H9 (cell line): ENCODE results near the gene NDUFV2. TPM values are rescaled to one million over a fixed set of nuclear protein-coding genes. Genes with fewer than 3 reads are reported as not detected.

ENCODE experiments used
- DNase-seq: peaks from one replicate; pipeline ENCODE4 v3.0.0-alpha.2; 2017
- H2AFZ ChIP-seq: one replicate; pipeline ENCODE4 v1.6.1; 2013; ENCODE audit warnings: mild to moderate bottlenecking, low read length, control low read depth, moderate library complexity
- H2AK5ac ChIP-seq: 2 replicates; pipeline ENCODE4 v1.6.1; 2013; ENCODE audit warnings: low read length, control low read depth, mixed read lengths; ENCODE audit not compliant: insufficient read length
- H2BK120ac ChIP-seq: one replicate; pipeline ENCODE4 v1.6.1; 2013; ENCODE audit warnings: low read depth, mild to moderate bottlenecking, low read length, control low read depth, inconsistent platforms; ENCODE audit not compliant: poor library complexity, severe bottlenecking
- H2BK12ac ChIP-seq: 2 replicates; pipeline ENCODE4 v1.6.1; 2013; ENCODE audit warnings: low read length, control low read depth, mixed read lengths, low read depth; ENCODE audit not compliant: insufficient read length
- H2BK15ac ChIP-seq: 2 replicates; pipeline ENCODE4 v1.6.1; 2013; ENCODE audit warnings: low read depth, low read length, control low read depth
- H2BK20ac ChIP-seq: one replicate; pipeline ENCODE4 v1.6.1; 2013; ENCODE audit warnings: low read depth, mild to moderate bottlenecking, low read length, control low read depth, inconsistent platforms; ENCODE audit not compliant: poor library complexity, severe bottlenecking
- H2BK5ac ChIP-seq: 2 replicates; pipeline ENCODE4 v1.6.1; 2013; ENCODE audit warnings: low read length, control low read depth, mixed read lengths; ENCODE audit not compliant: insufficient read length
- H3K14ac ChIP-seq: 2 replicates; pipeline ENCODE4 v1.6.1; 2013; ENCODE audit warnings: low read length, control low read depth; ENCODE audit not compliant: insufficient read depth
- H3K18ac ChIP-seq: 2 replicates; pipeline ENCODE4 v1.6.1; 2013; ENCODE audit warnings: low read depth, mild to moderate bottlenecking, mixed read lengths, low read length, control low read depth; ENCODE audit not compliant: insufficient read length
- H3K23ac ChIP-seq: 2 replicates; pipeline ENCODE4 v1.6.1; 2013; ENCODE audit warnings: low read length, control low read depth, mixed read lengths, low read depth; ENCODE audit not compliant: insufficient read length
- H3K23me2 ChIP-seq: 2 replicates; pipeline ENCODE4 v1.6.1; 2013; ENCODE audit warnings: low read depth, mild to moderate bottlenecking, mixed read lengths, low read length, control low read depth; ENCODE audit not compliant: insufficient read length, poor library complexity, severe bottlenecking
- H3K27ac ChIP-seq: 2 replicates; pipeline ENCODE4 v1.5.1; 2013; ENCODE audit warnings: low read length, control low read depth, mixed read lengths, low read depth; ENCODE audit not compliant: insufficient read length
- H3K27me3 ChIP-seq: 2 replicates; pipeline ENCODE4 v1.6.1; 2013; ENCODE audit warnings: low read length, control low read depth, inconsistent platforms; ENCODE audit not compliant: insufficient read depth
- H3K4ac ChIP-seq: 2 replicates; pipeline ENCODE4 v1.6.1; 2013; ENCODE audit warnings: low read depth, mild to moderate bottlenecking, control low read depth, inconsistent platforms, low read length, moderate library complexity
- H3K4me1 ChIP-seq: 2 replicates; pipeline ENCODE4 v1.6.1; 2013; ENCODE audit warnings: low read length, control low read depth, inconsistent platforms; ENCODE audit not compliant: insufficient read depth
- H3K4me2 ChIP-seq: 2 replicates; pipeline ENCODE4 v1.6.1; 2013; ENCODE audit warnings: low read length, control low read depth, mixed read lengths; ENCODE audit not compliant: insufficient read length, insufficient read depth
- H3K56ac ChIP-seq: 2 replicates; pipeline ENCODE4 v1.6.1; 2013; ENCODE audit warnings: low read depth, mild to moderate bottlenecking, mixed read lengths, low read length, control low read depth; ENCODE audit not compliant: insufficient read length
- H3K79me1 ChIP-seq: 2 replicates; pipeline ENCODE4 v1.6.1; 2013; ENCODE audit warnings: low read depth, mild to moderate bottlenecking, moderate library complexity, low read length, control low read depth, inconsistent platforms; ENCODE audit not compliant: insufficient read depth, poor library complexity, severe bottlenecking
- H3K79me2 ChIP-seq: 2 replicates; pipeline ENCODE4 v1.6.1; 2013; ENCODE audit warnings: low read length, control low read depth, inconsistent platforms; ENCODE audit not compliant: insufficient read depth
- H3K9ac ChIP-seq: 2 replicates; pipeline ENCODE4 v1.6.1; 2013; ENCODE audit warnings: low read length, control low read depth, mixed read lengths; ENCODE audit not compliant: insufficient read length; ENCODE audit errors: extremely low read depth
- H3K9me3 ChIP-seq: one replicate; pipeline ENCODE4 v1.6.1; 2013; ENCODE audit warnings: low read depth, low read length, inconsistent platforms; ENCODE audit not compliant: control insufficient read depth
- H3T11ph ChIP-seq: one replicate; pipeline ENCODE4 v1.6.1; 2013; ENCODE audit warnings: mild to moderate bottlenecking, low read length, control low read depth, inconsistent platforms
- H4K20me1 ChIP-seq: one replicate; pipeline ENCODE4 v1.6.1; 2013; ENCODE audit not compliant: control insufficient read depth, insufficient read length, insufficient read depth
- H4K5ac ChIP-seq: 2 replicates; pipeline ENCODE4 v1.6.1; 2013; ENCODE audit warnings: low read depth, mild to moderate bottlenecking, mixed read lengths, low read length, control low read depth; ENCODE audit not compliant: insufficient read length
- H4K8ac ChIP-seq: replicated peaks from 2 replicates; pipeline ENCODE4 v1.6.1; 2013; ENCODE audit warnings: low read length, control low read depth, mixed read lengths, low read depth; ENCODE audit not compliant: insufficient read length
- H4K91ac ChIP-seq: 2 replicates; pipeline ENCODE4 v1.6.1; 2013; ENCODE audit warnings: low read depth, mild to moderate bottlenecking, moderate library complexity, mixed read lengths, low read length, control low read depth; ENCODE audit not compliant: insufficient read length
- H3K27ac Mint-ChIP-seq, 3 experiments: 2 replicates in 2 of 3; 3 replicates in 1 of 3; pipeline ENCODE4 v1.8.0; 2020 to 2021; ENCODE audit warnings: mixed read lengths in 3 of 3, mild to moderate bottlenecking in 1 of 3, moderate library complexity in 1 of 3
- H3K27me3 Mint-ChIP-seq: 2 replicates; pipeline ENCODE4 v1.8.0; 2021; ENCODE audit warnings: low read depth, mild to moderate bottlenecking, moderate library complexity, mixed read lengths
- H3K36me3 Mint-ChIP-seq, 3 experiments: 2 replicates in 2 of 3; 3 replicates in 1 of 3; pipeline ENCODE4 v1.8.0; 2020 to 2021; ENCODE audit warnings: low read depth in 3 of 3, mixed read lengths in 3 of 3; ENCODE audit not compliant: insufficient read depth in 1 of 3
- H3K4me1 Mint-ChIP-seq, 2 experiments: 2 replicates each; pipeline ENCODE4 v1.8.0; 2020; ENCODE audit warnings: mixed read lengths in 2 of 2
- H3K4me3 Mint-ChIP-seq, 2 experiments: 2 replicates in 1 of 2; 3 replicates in 1 of 2; pipeline ENCODE4 v1.8.0; 2020 to 2021; ENCODE audit warnings: mild to moderate bottlenecking in 2 of 2, mixed read lengths in 2 of 2, moderate library complexity in 1 of 2
- H3K9me3 Mint-ChIP-seq, 2 experiments: 2 replicates in 1 of 2; 3 replicates in 1 of 2; pipeline ENCODE4 v1.8.0; 2020; ENCODE audit warnings: mild to moderate bottlenecking in 2 of 2, mixed read lengths in 2 of 2, moderate library complexity in 1 of 2
- WGBS: extraction: QIAGEN DNeasy Blood & Tissue Kit; methylation state at CpG from one replicate; pipeline ENCODE4 v1.1.7; 2013; ENCODE audit warnings: missing lambda C conversion rate, low lambda C conversion rate, mixed read lengths; ENCODE audit not compliant: insufficient read length; ENCODE audit errors: extremely low coverage; 5-methylcytosine and 5-hydroxymethylcytosine counted together
- total RNA-seq: library from RNA; stranded (reverse); gene quantifications from 2 replicates; pipeline ENCODE4 v1.2.1, GENCODE V29; 2021
- TF ChIP-seq, protein P1 (sequence below): fragments of 200-600 bp; sonication (generic); conservative IDR thresholded peaks from 3 replicates; pipeline ENCODE4 v1.8.0; 2021; ENCODE audit warnings: antibody characterized with exemption, mild to moderate bottlenecking

NDUFV2 gene
- total RNA-seq, 1 experiment from 2014 or later, result 206 TPM

DNA sequence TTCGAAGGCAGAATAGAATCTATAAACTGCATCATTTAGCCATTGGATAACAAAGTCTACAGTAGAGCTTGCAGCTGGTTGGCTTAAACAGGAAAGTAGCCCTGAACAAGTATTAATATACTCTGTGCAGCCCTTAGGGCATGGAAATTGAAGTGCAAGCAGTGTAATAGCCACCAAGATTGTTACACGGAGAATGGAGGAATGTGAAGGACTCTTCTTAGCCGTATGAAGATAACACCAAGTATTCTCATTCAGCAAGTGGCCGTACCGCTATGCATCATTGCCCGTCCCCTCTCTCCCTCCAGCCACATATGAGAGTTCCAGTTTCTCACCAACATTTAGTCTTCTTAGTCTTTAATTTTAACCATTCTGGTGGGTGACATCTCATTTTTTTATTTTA, 74.5 kb downstream of the NDUFV2 start:
- Histone ChIP-seq H3K4ac (no peak overlapping the region), H2BK15ac (no peak overlapping the region), H3K9me3 (no peaks in the 10 kb centered on the region), H2BK5ac (no peak overlapping the region), H3K4me2 (no peak overlapping the region), H3K4me1 (no peaks in the 10 kb centered on the region), H3K27ac (no peak overlapping the region), H4K91ac (no peak overlapping the region), H2AFZ (no peak overlapping the region), H2AK5ac (no peak overlapping the region), H3K18ac (no peak overlapping the region), H2BK20ac (no peak overlapping the region), H3K23ac (no peak overlapping the region), H4K8ac (no peak overlapping the region), H4K5ac (no peak overlapping the region), H3K56ac (no peak overlapping the region), H2BK12ac (no peak overlapping the region), H3K14ac (no peak overlapping the region), H3K27me3 (no peaks in the 10 kb centered on the region), H3T11ph (no peak overlapping the region), H4K20me1 (no peaks in the 10 kb centered on the region), H3K23me2 (no peaks in the 10 kb centered on the region), H2BK120ac (no peak overlapping the region), H3K79me2 (no peaks in the 10 kb centered on the region), H3K9ac (no peak overlapping the region), H3K79me1 (no peaks in the 10 kb centered on the region)
- no CpG with 5 or more reads among the region's 6 CpGs for WGBS
- peaks cover 1 to 4% (median 3%) of the 10 kb centered on the region in 3 experiments; a peak in 2 of 7 replicates for H3K36me3 Mint-ChIP-seq
- H3K4me3 Mint-ChIP-seq, result no peak overlapping the region
- H3K27ac Mint-ChIP-seq, result no peak overlapping the region
- TF ChIP-seq, protein P1, sequence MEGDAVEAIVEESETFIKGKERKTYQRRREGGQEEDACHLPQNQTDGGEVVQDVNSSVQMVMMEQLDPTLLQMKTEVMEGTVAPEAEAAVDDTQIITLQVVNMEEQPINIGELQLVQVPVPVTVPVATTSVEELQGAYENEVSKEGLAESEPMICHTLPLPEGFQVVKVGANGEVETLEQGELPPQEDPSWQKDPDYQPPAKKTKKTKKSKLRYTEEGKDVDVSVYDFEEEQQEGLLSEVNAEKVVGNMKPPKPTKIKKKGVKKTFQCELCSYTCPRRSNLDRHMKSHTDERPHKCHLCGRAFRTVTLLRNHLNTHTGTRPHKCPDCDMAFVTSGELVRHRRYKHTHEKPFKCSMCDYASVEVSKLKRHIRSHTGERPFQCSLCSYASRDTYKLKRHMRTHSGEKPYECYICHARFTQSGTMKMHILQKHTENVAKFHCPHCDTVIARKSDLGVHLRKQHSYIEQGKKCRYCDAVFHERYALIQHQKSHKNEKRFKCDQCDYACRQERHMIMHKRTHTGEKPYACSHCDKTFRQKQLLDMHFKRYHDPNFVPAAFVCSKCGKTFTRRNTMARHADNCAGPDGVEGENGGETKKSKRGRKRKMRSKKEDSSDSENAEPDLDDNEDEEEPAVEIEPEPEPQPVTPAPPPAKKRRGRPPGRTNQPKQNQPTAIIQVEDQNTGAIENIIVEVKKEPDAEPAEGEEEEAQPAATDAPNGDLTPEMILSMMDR, result no peak
- peaks cover 0 to 1% of the 10 kb centered on the region in 2 experiments; a peak in 2 of 5 replicates for H3K9me3 Mint-ChIP-seq
- 0 out of 4 replicates have a peak, but pooled peaks cover 0 to 1% of the 10 kb centered on the region in 2 experiments for H3K4me1 Mint-ChIP-seq
- H3K27me3 Mint-ChIP-seq, result no peaks in the 10 kb centered on the region
- DNase-seq, result no peak
